Osteoblast (primary cell): ENCODE results near the gene HPS3. TPM values are rescaled to one million over a fixed set of nuclear protein-coding genes. Genes with fewer than 3 reads are reported as not detected.
A peak's percentile ranks its signal among the peaks of the same experiment; 100 is the strongest.
"Not testable (repeated sequence)": the region's sequence is repeated elsewhere in the genome, so short reads cannot be mapped to it uniquely, and the experiment has no call there.

ENCODE experiments used
- DNase-seq: peaks from one replicate; pipeline ENCODE4 v3.0.0; 2011; ENCODE audit warnings: low spot score, mixed read lengths; ENCODE audit not compliant: insufficient read length; ENCODE audit errors: missing footprints
- H2AFZ ChIP-seq: 2 replicates; pipeline ENCODE4 v1.6.0; 2011; ENCODE audit warnings: mild to moderate bottlenecking, low read length
- H3K27ac ChIP-seq: 2 replicates; pipeline ENCODE4 v1.5.1; 2011; ENCODE audit warnings: mild to moderate bottlenecking, low read depth, low read length, moderate library complexity
- H3K27me3 ChIP-seq: 2 replicates; pipeline ENCODE4 v1.6.0; 2012; ENCODE audit warnings: mild to moderate bottlenecking, control low read depth, inconsistent platforms, low read length, moderate library complexity; ENCODE audit not compliant: insufficient read depth
- H3K36me3 ChIP-seq: 2 replicates; pipeline ENCODE4 v1.5.1; 2011; ENCODE audit warnings: mild to moderate bottlenecking, low read length, control low read depth, moderate library complexity; ENCODE audit not compliant: insufficient read depth
- H3K4me1 ChIP-seq: 2 replicates; pipeline ENCODE4 v1.5.1; 2011; ENCODE audit warnings: mild to moderate bottlenecking, low read length, control low read depth, moderate library complexity; ENCODE audit not compliant: insufficient read depth
- H3K4me2 ChIP-seq: 2 replicates; pipeline ENCODE4 v1.6.0; 2011; ENCODE audit warnings: mild to moderate bottlenecking, low read length; ENCODE audit not compliant: insufficient read depth
- H3K4me3 ChIP-seq: fragments of 200-600 bp; sonication (generic); 3 replicates; pipeline ENCODE4 v1.5.1; 2012; ENCODE audit warnings: mild to moderate bottlenecking, low read length, inconsistent platforms; ENCODE audit not compliant: insufficient read depth
- H3K79me2 ChIP-seq: 2 replicates; pipeline ENCODE4 v1.6.0; 2012; ENCODE audit warnings: mild to moderate bottlenecking, low read length, control low read depth, inconsistent platforms; ENCODE audit not compliant: insufficient read depth
- H3K9me3 ChIP-seq: 2 replicates; pipeline ENCODE4 v1.5.1; 2011; ENCODE audit warnings: low read depth, low read length, control low read depth
- H4K20me1 ChIP-seq: 2 replicates; pipeline ENCODE4 v1.6.0; 2012; ENCODE audit warnings: mild to moderate bottlenecking, low read length, control low read depth; ENCODE audit not compliant: insufficient read depth
- CTCF ChIP-seq: IDR thresholded peaks from 2 replicates; pipeline ENCODE4 v1.5.1; 2011; ENCODE audit warnings: mild to moderate bottlenecking, low read depth, low read length, moderate library complexity; ENCODE audit errors: extremely low read depth
- total RNA-seq: library from RNA; depleted of rRNA; stranded (reverse); fragments of >200 nt; gene quantifications from 2 replicates; pipeline ENCODE4 v1.2.3, GENCODE V29; 2012

HPS3 gene
- total RNA-seq, 1 donor: 38.4 TPM

GRCh38 chr3:149214702-149215101, 85.3 kb downstream of the HPS3 start:
- Histone ChIP-seq H3K36me3 (no peaks in the 10 kb centered on the region), H3K9me3 (no peaks in the 10 kb centered on the region), H3K4me1 (no peaks in the 10 kb centered on the region), H3K4me3 (no peak overlapping the region), H2AFZ (no peak overlapping the region), H3K27ac (no peak overlapping the region), H3K79me2 (no peaks in the 10 kb centered on the region), H4K20me1 (no peaks in the 10 kb centered on the region), H3K27me3 (no peaks in the 10 kb centered on the region), H3K4me2 (no peak overlapping the region)
- TF ChIP-seq CTCF: no peak
- DNase-seq: peak; percentile 22

GRCh38 chr3:149215515-149215914, 86.1 kb downstream of the HPS3 start:
- no peaks in the 10 kb centered on the region for H3K9me3 ChIP-seq
- no peaks in the 10 kb centered on the region for H4K20me1 ChIP-seq
- TF ChIP-seq CTCF: no peak
- H3K4me1 ChIP-seq: no peaks in the 10 kb centered on the region
- H3K27me3 ChIP-seq: no peaks in the 10 kb centered on the region
- H3K4me2 ChIP-seq: no peak overlapping the region
- peak; percentile 10 for DNase-seq
- no peaks in the 10 kb centered on the region for H3K36me3 ChIP-seq
- no peak overlapping the region for H3K4me3 ChIP-seq
- no peaks in the 10 kb centered on the region for H3K79me2 ChIP-seq
- H2AFZ ChIP-seq: no peak overlapping the region
- H3K27ac ChIP-seq: no peak overlapping the region

GRCh38 chr3:149216193-149216869, 86.9 kb downstream of the HPS3 start:
- H3K79me2 ChIP-seq: no peaks in the 10 kb centered on the region
- no peak for DNase-seq

GRCh38 chr3:149217347-149217746, 87.9 kb downstream of the HPS3 start:
- H3K36me3 ChIP-seq: no peaks in the 10 kb centered on the region
- no peaks in the 10 kb centered on the region for H3K9me3 ChIP-seq
- no peak overlapping the region for H3K27ac ChIP-seq
- no peaks in the 10 kb centered on the region for H3K27me3 ChIP-seq
- no peak overlapping the region for H2AFZ ChIP-seq
- DNase-seq: no peak
- H3K4me2 ChIP-seq: no peak overlapping the region
- H3K4me1 ChIP-seq: no peaks in the 10 kb centered on the region
- no peak overlapping the region for H3K4me3 ChIP-seq
- no peaks in the 10 kb centered on the region for H4K20me1 ChIP-seq
- H3K79me2 ChIP-seq: no peaks in the 10 kb centered on the region
- no peak for TF ChIP-seq CTCF

More at GRCh38 chr3:149216193-149216869, 86.9 kb downstream of the HPS3 start:
- Histone ChIP-seq H3K4me2 (no peak overlapping the region), H3K4me3 (no peak overlapping the region), H3K9me3 (no peaks in the 10 kb centered on the region), H2AFZ (no peak overlapping the region), H3K27ac (no peak overlapping the region), H4K20me1 (no peaks in the 10 kb centered on the region), H3K4me1 (no peaks in the 10 kb centered on the region), H3K36me3 (no peaks in the 10 kb centered on the region), H3K27me3 (no peaks in the 10 kb centered on the region)
- TF ChIP-seq CTCF: no peak

- H3K4me1 ChIP-seq, H3K79me2 ChIP-seq, H3K27me3 ChIP-seq, DNase-seq, H3K4me2 ChIP-seq, H2AFZ ChIP-seq, H4K20me1 ChIP-seq, H3K36me3 ChIP-seq, H3K27ac ChIP-seq, H3K4me3 ChIP-seq, H3K9me3 ChIP-seq: not testable (repeated sequence)
Observed at GRCh38 chr3:149219380-149220121, 90.1 kb downstream of the HPS3 start.
